ENCODE measurements around the gene CRELD2. TPM values are rescaled to one million over a fixed set of nuclear protein-coding genes. Genes with fewer than 3 reads are reported as not detected.

CRELD2 gene
- total and polyA plus RNA-seq, 2 of the 13 experiments (the other 11 are each of a cell fraction or from before 2014, with no cell fraction given): 17.2 to 44.7 TPM

DNA sequence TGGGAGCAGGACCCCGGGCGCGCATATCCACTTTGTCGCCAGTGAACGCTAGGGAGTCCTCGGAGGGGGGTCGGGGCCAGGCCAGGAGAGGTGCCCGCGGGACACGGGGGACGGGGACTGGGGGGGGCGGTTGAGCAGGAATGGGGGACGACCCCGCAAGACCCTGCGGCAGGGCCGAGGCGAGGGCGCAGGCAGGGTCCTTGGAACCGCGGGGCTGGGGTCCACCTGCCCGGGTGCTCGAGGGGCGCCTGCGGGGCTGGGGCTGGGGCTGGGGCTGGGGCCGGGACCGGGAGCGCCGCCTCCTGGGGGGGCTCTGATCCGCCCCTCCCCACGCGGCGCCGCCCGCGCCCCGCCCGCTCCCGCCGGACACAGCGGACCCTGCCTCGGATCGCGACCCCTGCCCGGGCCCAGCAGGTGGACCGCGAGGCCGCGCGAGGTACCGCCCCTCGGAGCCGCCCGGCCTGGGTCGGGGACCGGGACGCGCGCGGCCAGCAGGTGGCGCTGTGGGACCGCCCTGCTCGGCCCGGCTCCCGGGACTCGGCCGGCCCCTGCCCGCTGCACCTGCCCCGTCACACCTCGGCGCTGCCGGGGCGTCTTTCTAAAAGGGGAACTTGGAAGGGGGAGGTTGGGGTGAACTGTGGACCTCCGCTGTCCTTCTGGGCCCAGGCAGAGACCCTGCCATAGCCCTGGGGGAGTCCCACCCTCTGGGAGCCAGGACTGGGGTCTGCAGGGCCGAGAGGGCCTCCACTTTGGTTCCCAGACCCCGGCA is 11.0 kb downstream of the CRELD2 start (continued):
- TF ChIP-seq, protein P1, sequence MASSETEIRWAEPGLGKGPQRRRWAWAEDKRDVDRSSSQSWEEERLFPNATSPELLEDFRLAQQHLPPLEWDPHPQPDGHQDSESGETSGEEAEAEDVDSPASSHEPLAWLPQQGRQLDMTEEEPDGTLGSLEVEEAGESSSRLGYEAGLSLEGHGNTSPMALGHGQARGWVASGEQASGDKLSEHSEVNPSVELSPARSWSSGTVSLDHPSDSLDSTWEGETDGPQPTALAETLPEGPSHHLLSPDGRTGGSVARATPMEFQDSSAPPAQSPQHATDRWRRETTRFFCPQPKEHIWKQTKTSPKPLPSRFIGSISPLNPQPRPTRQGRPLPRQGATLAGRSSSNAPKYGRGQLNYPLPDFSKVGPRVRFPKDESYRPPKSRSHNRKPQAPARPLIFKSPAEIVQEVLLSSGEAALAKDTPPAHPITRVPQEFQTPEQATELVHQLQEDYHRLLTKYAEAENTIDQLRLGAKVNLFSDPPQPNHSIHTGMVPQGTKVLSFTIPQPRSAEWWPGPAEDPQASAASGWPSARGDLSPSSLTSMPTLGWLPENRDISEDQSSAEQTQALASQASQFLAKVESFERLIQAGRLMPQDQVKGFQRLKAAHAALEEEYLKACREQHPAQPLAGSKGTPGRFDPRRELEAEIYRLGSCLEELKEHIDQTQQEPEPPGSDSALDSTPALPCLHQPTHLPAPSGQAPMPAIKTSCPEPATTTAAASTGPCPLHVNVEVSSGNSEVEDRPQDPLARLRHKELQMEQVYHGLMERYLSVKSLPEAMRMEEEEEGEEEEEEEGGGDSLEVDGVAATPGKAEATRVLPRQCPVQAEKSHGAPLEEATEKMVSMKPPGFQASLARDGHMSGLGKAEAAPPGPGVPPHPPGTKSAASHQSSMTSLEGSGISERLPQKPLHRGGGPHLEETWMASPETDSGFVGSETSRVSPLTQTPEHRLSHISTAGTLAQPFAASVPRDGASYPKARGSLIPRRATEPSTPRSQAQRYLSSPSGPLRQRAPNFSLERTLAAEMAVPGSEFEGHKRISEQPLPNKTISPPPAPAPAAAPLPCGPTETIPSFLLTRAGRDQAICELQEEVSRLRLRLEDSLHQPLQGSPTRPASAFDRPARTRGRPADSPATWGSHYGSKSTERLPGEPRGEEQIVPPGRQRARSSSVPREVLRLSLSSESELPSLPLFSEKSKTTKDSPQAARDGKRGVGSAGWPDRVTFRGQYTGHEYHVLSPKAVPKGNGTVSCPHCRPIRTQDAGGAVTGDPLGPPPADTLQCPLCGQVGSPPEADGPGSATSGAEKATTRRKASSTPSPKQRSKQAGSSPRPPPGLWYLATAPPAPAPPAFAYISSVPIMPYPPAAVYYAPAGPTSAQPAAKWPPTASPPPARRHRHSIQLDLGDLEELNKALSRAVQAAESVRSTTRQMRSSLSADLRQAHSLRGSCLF (CRISPR knock-in tag; IDR thresholded peaks at IDR 0.05; ENCODE audit: borderline replicate concordance): no peak
- TF ChIP-seq ZNF282 (IDR thresholded peaks at IDR 0.05; ENCODE audit: partially characterized antibody): no peak
- TF ChIP-seq, protein P2, sequence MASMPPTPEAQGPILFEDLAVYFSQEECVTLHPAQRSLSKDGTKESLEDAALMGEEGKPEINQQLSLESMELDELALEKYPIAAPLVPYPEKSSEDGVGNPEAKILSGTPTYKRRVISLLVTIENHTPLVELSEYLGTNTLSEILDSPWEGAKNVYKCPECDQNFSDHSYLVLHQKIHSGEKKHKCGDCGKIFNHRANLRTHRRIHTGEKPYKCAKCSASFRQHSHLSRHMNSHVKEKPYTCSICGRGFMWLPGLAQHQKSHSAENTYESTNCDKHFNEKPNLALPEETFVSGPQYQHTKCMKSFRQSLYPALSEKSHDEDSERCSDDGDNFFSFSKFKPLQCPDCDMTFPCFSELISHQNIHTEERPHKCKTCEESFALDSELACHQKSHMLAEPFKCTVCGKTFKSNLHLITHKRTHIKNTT (CRISPR knock-in tag; IDR thresholded peaks at IDR 0.05): no peak
- TF ChIP-seq STAG1 (CRISPR knock-in tag; IDR thresholded peaks at IDR 0.05): peak; percentile 94
- TF ChIP-seq, protein P3, sequence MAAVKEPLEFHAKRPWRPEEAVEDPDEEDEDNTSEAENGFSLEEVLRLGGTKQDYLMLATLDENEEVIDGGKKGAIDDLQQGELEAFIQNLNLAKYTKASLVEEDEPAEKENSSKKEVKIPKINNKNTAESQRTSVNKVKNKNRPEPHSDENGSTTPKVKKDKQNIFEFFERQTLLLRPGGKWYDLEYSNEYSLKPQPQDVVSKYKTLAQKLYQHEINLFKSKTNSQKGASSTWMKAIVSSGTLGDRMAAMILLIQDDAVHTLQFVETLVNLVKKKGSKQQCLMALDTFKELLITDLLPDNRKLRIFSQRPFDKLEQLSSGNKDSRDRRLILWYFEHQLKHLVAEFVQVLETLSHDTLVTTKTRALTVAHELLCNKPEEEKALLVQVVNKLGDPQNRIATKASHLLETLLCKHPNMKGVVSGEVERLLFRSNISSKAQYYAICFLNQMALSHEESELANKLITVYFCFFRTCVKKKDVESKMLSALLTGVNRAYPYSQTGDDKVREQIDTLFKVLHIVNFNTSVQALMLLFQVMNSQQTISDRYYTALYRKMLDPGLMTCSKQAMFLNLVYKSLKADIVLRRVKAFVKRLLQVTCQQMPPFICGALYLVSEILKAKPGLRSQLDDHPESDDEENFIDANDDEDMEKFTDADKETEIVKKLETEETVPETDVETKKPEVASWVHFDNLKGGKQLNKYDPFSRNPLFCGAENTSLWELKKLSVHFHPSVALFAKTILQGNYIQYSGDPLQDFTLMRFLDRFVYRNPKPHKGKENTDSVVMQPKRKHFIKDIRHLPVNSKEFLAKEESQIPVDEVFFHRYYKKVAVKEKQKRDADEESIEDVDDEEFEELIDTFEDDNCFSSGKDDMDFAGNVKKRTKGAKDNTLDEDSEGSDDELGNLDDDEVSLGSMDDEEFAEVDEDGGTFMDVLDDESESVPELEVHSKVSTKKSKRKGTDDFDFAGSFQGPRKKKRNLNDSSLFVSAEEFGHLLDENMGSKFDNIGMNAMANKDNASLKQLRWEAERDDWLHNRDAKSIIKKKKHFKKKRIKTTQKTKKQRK (IDR thresholded peaks at IDR 0.05; ENCODE audit: low read length): no peak
- TF ChIP-seq, protein P4, sequence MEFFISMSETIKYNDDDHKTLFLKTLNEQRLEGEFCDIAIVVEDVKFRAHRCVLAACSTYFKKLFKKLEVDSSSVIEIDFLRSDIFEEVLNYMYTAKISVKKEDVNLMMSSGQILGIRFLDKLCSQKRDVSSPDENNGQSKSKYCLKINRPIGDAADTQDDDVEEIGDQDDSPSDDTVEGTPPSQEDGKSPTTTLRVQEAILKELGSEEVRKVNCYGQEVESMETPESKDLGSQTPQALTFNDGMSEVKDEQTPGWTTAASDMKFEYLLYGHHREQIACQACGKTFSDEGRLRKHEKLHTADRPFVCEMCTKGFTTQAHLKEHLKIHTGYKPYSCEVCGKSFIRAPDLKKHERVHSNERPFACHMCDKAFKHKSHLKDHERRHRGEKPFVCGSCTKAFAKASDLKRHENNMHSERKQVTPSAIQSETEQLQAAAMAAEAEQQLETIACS (CRISPR knock-in tag; IDR thresholded peaks at IDR 0.05): no peak
- no peak for TF ChIP-seq SMARCC2 (IDR thresholded peaks at IDR 0.05)
- TF ChIP-seq, protein P5, sequence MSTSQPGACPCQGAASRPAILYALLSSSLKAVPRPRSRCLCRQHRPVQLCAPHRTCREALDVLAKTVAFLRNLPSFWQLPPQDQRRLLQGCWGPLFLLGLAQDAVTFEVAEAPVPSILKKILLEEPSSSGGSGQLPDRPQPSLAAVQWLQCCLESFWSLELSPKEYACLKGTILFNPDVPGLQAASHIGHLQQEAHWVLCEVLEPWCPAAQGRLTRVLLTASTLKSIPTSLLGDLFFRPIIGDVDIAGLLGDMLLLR (CRISPR knock-in tag; IDR thresholded peaks at IDR 0.05): no peak
- no peak for TF ChIP-seq SRSF4 (IDR thresholded peaks at IDR 0.05; ENCODE audit: low read depth, low read length, poor library complexity, severe bottlenecking)
- TF ChIP-seq, protein P6, sequence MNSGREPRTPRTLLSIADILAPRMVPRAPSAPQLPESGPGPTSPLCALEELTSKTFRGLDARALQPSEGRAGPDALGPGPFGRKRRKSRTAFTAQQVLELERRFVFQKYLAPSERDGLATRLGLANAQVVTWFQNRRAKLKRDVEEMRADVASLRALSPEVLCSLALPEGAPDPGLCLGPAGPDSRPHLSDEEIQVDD (CRISPR knock-in tag; IDR thresholded peaks at IDR 0.05; ENCODE audit: borderline replicate concordance): no peak
- no peak for TF ChIP-seq IKZF4 (CRISPR knock-in tag; IDR thresholded peaks at IDR 0.05; ENCODE audit: borderline replicate concordance, low read depth, not compliant biosample characterization)
- TF ChIP-seq, protein P7, sequence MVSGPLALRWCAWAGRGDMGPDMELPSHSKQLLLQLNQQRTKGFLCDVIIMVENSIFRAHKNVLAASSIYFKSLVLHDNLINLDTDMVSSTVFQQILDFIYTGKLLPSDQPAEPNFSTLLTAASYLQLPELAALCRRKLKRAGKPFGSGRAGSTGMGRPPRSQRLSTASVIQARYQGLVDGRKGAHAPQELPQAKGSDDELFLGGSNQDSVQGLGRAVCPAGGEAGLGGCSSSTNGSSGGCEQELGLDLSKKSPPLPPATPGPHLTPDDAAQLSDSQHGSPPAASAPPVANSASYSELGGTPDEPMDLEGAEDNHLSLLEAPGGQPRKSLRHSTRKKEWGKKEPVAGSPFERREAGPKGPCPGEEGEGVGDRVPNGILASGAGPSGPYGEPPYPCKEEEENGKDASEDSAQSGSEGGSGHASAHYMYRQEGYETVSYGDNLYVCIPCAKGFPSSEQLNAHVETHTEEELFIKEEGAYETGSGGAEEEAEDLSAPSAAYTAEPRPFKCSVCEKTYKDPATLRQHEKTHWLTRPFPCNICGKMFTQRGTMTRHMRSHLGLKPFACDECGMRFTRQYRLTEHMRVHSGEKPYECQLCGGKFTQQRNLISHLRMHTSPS (CRISPR knock-in tag; IDR thresholded peaks at IDR 0.05; ENCODE audit: low read depth): no peak
- TF ChIP-seq ZNF563 (CRISPR knock-in tag; IDR thresholded peaks at IDR 0.05): 0 out of 2 replicates have a peak, but pooled peaks have one; percentile 40
- no peak for TF ChIP-seq ZNF256 (CRISPR knock-in tag; conservative IDR thresholded peaks at IDR 0.05)

All from HepG2 (cell line).